Kidney tubule cell (primary cell): ENCODE measurements around the gene GAREM1.
"Not testable (repeated sequence)": the region's sequence is repeated elsewhere in the genome, so short reads cannot be mapped to it uniquely, and the experiment has no call there.

Experiments used
- DNase-seq: peaks from one replicate; pipeline ENCODE4 v3.0.0-alpha.2; 2018; ENCODE audit warnings: low spot score

Gene GAREM1

GRCh38 chr18:32326450-32327308 lies 144.0 kb downstream of the GAREM1 start:
- no peak for DNase-seq

- no peak for DNase-seq
Measured at GRCh38 chr18:32324181-32324580, 146.5 kb downstream of the GAREM1 start.

- DNase-seq, result no peak
Measured at GRCh38 chr18:32321826-32322225, 148.9 kb downstream of the GAREM1 start.

- no peak for DNase-seq
Measured at GRCh38 chr18:32319084-32319483, 151.6 kb downstream of the GAREM1 start.

GRCh38 chr18:32318581-32318980 lies 152.1 kb downstream of the GAREM1 start:
- no peak for DNase-seq

- DNase-seq, result peak; percentile 13
Measured at GRCh38 chr18:32317651-32318050, 153.0 kb downstream of the GAREM1 start.

- no peak for DNase-seq
Measured at GRCh38 chr18:32315881-32316280, 154.8 kb downstream of the GAREM1 start.

- DNase-seq, result peak; percentile 27
Measured at GRCh38 chr18:32310774-32311173, 159.9 kb downstream of the GAREM1 start.

- no peak for DNase-seq
Measured at GRCh38 chr18:32310101-32310500, 160.6 kb downstream of the GAREM1 start.

GRCh38 chr18:32308493-32309120 lies 162.1 kb downstream of the GAREM1 start:
- DNase-seq, result peak; percentile 72

GRCh38 chr18:32303400-32303799 lies 167.3 kb downstream of the GAREM1 start:
- no peak for DNase-seq

- DNase-seq, result no peak
Measured at GRCh38 chr18:32302806-32303205, 167.9 kb downstream of the GAREM1 start.

GRCh38 chr18:32301976-32302743 lies 168.5 kb downstream of the GAREM1 start:
- DNase-seq, result peak; percentile 82

- no peak for DNase-seq
Measured at GRCh38 chr18:32301361-32301760, 169.3 kb downstream of the GAREM1 start.

GRCh38 chr18:32300914-32301313 lies 169.8 kb downstream of the GAREM1 start:
- DNase-seq, result no peak

- no peak for DNase-seq
Measured at GRCh38 chr18:32299484-32299883, 171.2 kb downstream of the GAREM1 start.

GRCh38 chr18:32298171-32298667 lies 172.5 kb downstream of the GAREM1 start:
- no peak for DNase-seq

GRCh38 chr18:32297579-32298170 lies 173.0 kb downstream of the GAREM1 start:
- DNase-seq, result no peak

- DNase-seq, result no peak
Measured at GRCh38 chr18:32296851-32297250, 173.8 kb downstream of the GAREM1 start.

GRCh38 chr18:32295604-32296003 lies 175.1 kb downstream of the GAREM1 start:
- no peak for DNase-seq

GRCh38 chr18:32293107-32293506 lies 177.6 kb downstream of the GAREM1 start:
- no peak for DNase-seq

GRCh38 chr18:32291623-32292022 lies 179.1 kb downstream of the GAREM1 start:
- DNase-seq, result not testable (repeated sequence)
